ENCODE results near the gene CCDC6. TPM values are rescaled to one million over a fixed set of nuclear protein-coding genes. Genes with fewer than 3 reads are reported as not detected.

Gene CCDC6
- total and polyA plus RNA-seq, 2 experiments from 2014 or later: 19.4 to 23.2 TPM

GRCh38 chr10:59781511-59781910 is 124.8 kb downstream of the CCDC6 start:
- DNase-seq: no peak
- H2AFZ ChIP-seq: no peak overlapping the region
- no peaks in the 10 kb centered on the region for H3K27me3 ChIP-seq (replicated peaks; ENCODE audit: insufficient read depth)
- no peaks in the 10 kb centered on the region for H3F3A ChIP-seq (ENCODE audit: insufficient read depth)
- H3K27ac ChIP-seq: no peak overlapping the region
- no peaks in the 10 kb centered on the region for H3K9me3 ChIP-seq (ENCODE audit: low read depth)
- H3K36me3 ChIP-seq (ENCODE audit: low read depth): no peaks in the 10 kb centered on the region
- no peaks in the 10 kb centered on the region for H4K20me1 ChIP-seq (ENCODE audit: insufficient read depth)
- no peak overlapping the region for H3K9ac ChIP-seq
- 49 to 65% methylated on average over 7 to 8 of the region's 8 CpGs for WGBS, 2 experiments (ENCODE audit: low coverage in 1 of 2, low lambda C conversion rate in 2 of 2, missing lambda C conversion rate in 2 of 2)
- in situ Hi-C loops (cut with MboI): no loop called here
- H3K4me3 ChIP-seq: no peak overlapping the region
- no peak overlapping the region for H3K4me2 ChIP-seq (ENCODE audit: unreplicated experiment)
- no peaks in the 10 kb centered on the region for H3K9me2 ChIP-seq (ENCODE audit: insufficient read depth)
- no peaks in the 10 kb centered on the region for H3K79me2 ChIP-seq (ENCODE audit: insufficient read depth)
- H3K4me1 ChIP-seq (ENCODE audit: insufficient read depth): no peaks in the 10 kb centered on the region
- TF ChIP-seq EZH2 (IDR thresholded peaks at IDR 0.05; ENCODE audit: insufficient read depth, poor library complexity, severe bottlenecking) (no peak), EZH2phosphoT487 (IDR thresholded peaks at IDR 0.05; ENCODE audit: insufficient read depth, low read depth) (no peak)

GRCh38 chr10:59779756-59780533 is 126.4 kb downstream of the CCDC6 start:
- Histone ChIP-seq H3K4me2 (ENCODE audit: unreplicated experiment) (no peak overlapping the region), H3K4me3 (no peak overlapping the region), H3K27me3 (replicated peaks; ENCODE audit: insufficient read depth) (no peaks in the 10 kb centered on the region), H3K9me3 (ENCODE audit: low read depth) (no peaks in the 10 kb centered on the region), H3F3A (ENCODE audit: insufficient read depth) (no peaks in the 10 kb centered on the region), H3K27ac (no peak overlapping the region), H3K9ac (no peak overlapping the region), H3K9me2 (ENCODE audit: insufficient read depth) (no peaks in the 10 kb centered on the region), H3K36me3 (ENCODE audit: low read depth) (no peaks in the 10 kb centered on the region), H3K79me2 (ENCODE audit: insufficient read depth) (no peaks in the 10 kb centered on the region), H4K20me1 (ENCODE audit: insufficient read depth) (no peaks in the 10 kb centered on the region), H3K4me1 (ENCODE audit: insufficient read depth) (no peaks in the 10 kb centered on the region), H2AFZ (no peak overlapping the region)
- 34 to 35% methylated on average over 6 of the region's 6 CpGs for WGBS, 2 experiments (ENCODE audit: low coverage in 1 of 2, low lambda C conversion rate in 2 of 2, missing lambda C conversion rate in 2 of 2)
- in situ Hi-C loops (cut with MboI): no loop called here
- peak; percentile 55 for DNase-seq
- TF ChIP-seq EZH2 (IDR thresholded peaks at IDR 0.05; ENCODE audit: insufficient read depth, poor library complexity, severe bottlenecking) (no peak), EZH2phosphoT487 (IDR thresholded peaks at IDR 0.05; ENCODE audit: insufficient read depth, low read depth) (no peak)

GRCh38 chr10:59774451-59774850 is 131.9 kb downstream of the CCDC6 start:
- Histone ChIP-seq H3K4me2 (ENCODE audit: unreplicated experiment) (no peak overlapping the region), H3K9ac (no peak overlapping the region), H2AFZ (no peak overlapping the region), H4K20me1 (ENCODE audit: insufficient read depth) (no peaks in the 10 kb centered on the region), H3K4me3 (no peak overlapping the region), H3K27me3 (replicated peaks; ENCODE audit: insufficient read depth) (no peaks in the 10 kb centered on the region), H3K4me1 (ENCODE audit: insufficient read depth) (no peaks in the 10 kb centered on the region), H3K9me3 (ENCODE audit: low read depth) (no peaks in the 10 kb centered on the region), H3K79me2 (ENCODE audit: insufficient read depth) (no peaks in the 10 kb centered on the region), H3F3A (ENCODE audit: insufficient read depth) (no peaks in the 10 kb centered on the region), H3K9me2 (ENCODE audit: insufficient read depth) (no peaks in the 10 kb centered on the region), H3K27ac (no peak overlapping the region), H3K36me3 (ENCODE audit: low read depth) (no peaks in the 10 kb centered on the region)
- WGBS, 2 experiments (ENCODE audit: low coverage in 1 of 2, low lambda C conversion rate in 2 of 2, missing lambda C conversion rate in 2 of 2): 60 to 71% methylated on average over 6 of the region's 6 CpGs
- in situ Hi-C loops (cut with MboI): no loop called here
- no peak for DNase-seq
- TF ChIP-seq EZH2phosphoT487 (IDR thresholded peaks at IDR 0.05; ENCODE audit: insufficient read depth, low read depth): no peak
- TF ChIP-seq EZH2 (IDR thresholded peaks at IDR 0.05; ENCODE audit: insufficient read depth, poor library complexity, severe bottlenecking): no peak

- no peaks in the 10 kb centered on the region for H3K36me3 ChIP-seq (ENCODE audit: low read depth)
- no peaks in the 10 kb centered on the region for H4K20me1 ChIP-seq (ENCODE audit: insufficient read depth)
- TF ChIP-seq EZH2phosphoT487 (IDR thresholded peaks at IDR 0.05; ENCODE audit: insufficient read depth, low read depth) (no peak), EZH2 (IDR thresholded peaks at IDR 0.05; ENCODE audit: insufficient read depth, poor library complexity, severe bottlenecking) (no peak)
- in situ Hi-C loops (cut with MboI): no loop called here
- H3K9ac ChIP-seq: no peak overlapping the region
- H3K4me3 ChIP-seq: no peak overlapping the region
- no peak for DNase-seq
- no peaks in the 10 kb centered on the region for H3K27me3 ChIP-seq (replicated peaks; ENCODE audit: insufficient read depth)
- H3F3A ChIP-seq (ENCODE audit: insufficient read depth): no peaks in the 10 kb centered on the region
- 43 to 65% methylated on average over 2 of the region's 2 CpGs for WGBS, 2 experiments (ENCODE audit: low coverage in 1 of 2, low lambda C conversion rate in 2 of 2, missing lambda C conversion rate in 2 of 2)
- no peaks in the 10 kb centered on the region for H3K9me2 ChIP-seq (ENCODE audit: insufficient read depth)
- no peaks in the 10 kb centered on the region for H3K9me3 ChIP-seq (ENCODE audit: low read depth)
- H3K4me1 ChIP-seq (ENCODE audit: insufficient read depth): no peaks in the 10 kb centered on the region
- no peak overlapping the region for H3K27ac ChIP-seq
- no peak overlapping the region for H2AFZ ChIP-seq
- H3K4me2 ChIP-seq (ENCODE audit: unreplicated experiment): no peak overlapping the region
- H3K79me2 ChIP-seq (ENCODE audit: insufficient read depth): no peaks in the 10 kb centered on the region
These were observed 133.3 kb downstream of the CCDC6 start for GRCh38 chr10:59773088-59773487.

Measured in GM23248 (cell line).